H1 (cell line): Measurements from ENCODE around the gene AFF2. TPM values are rescaled to one million over a fixed set of nuclear protein-coding genes. Genes with fewer than 3 reads are reported as not detected.

Experiments
- HDAC2 ChIP-seq, 2 experiments: fragments of 300-600 bp in 1 of 2; sonication (generic) in 1 of 2; IDR thresholded peaks; 2 replicates each; pipeline ENCODE4 v1.6.1; 2011 to 2012; ENCODE audit warnings: low read depth in 2 of 2, low read length in 2 of 2, mild to moderate bottlenecking in 2 of 2, moderate library complexity in 2 of 2, borderline replicate concordance in 1 of 2, inconsistent platforms in 1 of 2
- NANOG ChIP-seq: IDR thresholded peaks from 2 replicates; pipeline ENCODE4 v1.6.1; 2011; ENCODE audit warnings: low read length, low read depth, mild to moderate bottlenecking, inconsistent platforms; ENCODE audit not compliant: insufficient read depth, poor library complexity, severe bottlenecking
- RFX5 ChIP-seq: IDR thresholded peaks from 2 replicates; pipeline ENCODE4 v1.6.1; 2011; ENCODE audit warnings: low read depth, low read length, improper control_type of control experiment, borderline replicate concordance
- SIN3A ChIP-seq, 2 experiments: IDR thresholded peaks in 1 of 2; conservative IDR thresholded peaks in 1 of 2; 2 replicates each; pipeline ENCODE4 v1.6.1; 2011 to 2012; ENCODE audit warnings: low read length in 2 of 2, improper control_type of control experiment in 1 of 2, low read depth in 1 of 2, mild to moderate bottlenecking in 1 of 2
- SIRT6 ChIP-seq: IDR thresholded peaks from one replicate; pipeline ENCODE4 v1.7.1; 2012; ENCODE audit warnings: low read length, inconsistent platforms
- SRF ChIP-seq: IDR thresholded peaks from 2 replicates; pipeline ENCODE4 v1.6.1; 2011; ENCODE audit warnings: mild to moderate bottlenecking, low read depth, low read length, moderate library complexity
- USF2 ChIP-seq: IDR thresholded peaks from 2 replicates; pipeline ENCODE4 v1.6.1; 2011; ENCODE audit warnings: low read length, improper control_type of control experiment
- polyA plus RNA-seq, 7 experiments: library from polyadenylated mRNA; depleted of rRNA in 3 of 7; stranded (reverse) in 5 of 7; unstranded in 2 of 7; fragments of >200 nt in 5 of 7; fragments of 200-250 nt in 2 of 7; gene quantifications; 1 replicate in 5 of 7; 2 replicates in 1 of 7; 4 replicates in 1 of 7; pipeline versions ENCODE4 v1.2.1 to v1.2.3, GENCODE V29; 2011 to 2013; ENCODE audit warnings: missing spikeins in 2 of 7, mixed read lengths in 2 of 7
- total RNA-seq: library from RNA; stranded (reverse); fragmentation: NEBNext Ultra II Directional; extraction: Animal tissue kit (Norgen Biotek cat#: 25700); gene quantifications from 2 replicates; pipeline ENCODE4 v1.2.1, GENCODE V29; 2021

Gene AFF2
- total and polyA plus RNA-seq, 2 of the 8 experiments (the other 6 are each of a cell fraction or from before 2014, with no cell fraction given), result 2.0 to 7.3 TPM

GRCh38 chrX:148823986-148824385 lies 323.6 kb downstream of the AFF2 start (continued):
- TF ChIP-seq NANOG, result no peak
- TF ChIP-seq USF2, result no peak
- no peak for TF ChIP-seq SIRT6
- TF ChIP-seq HDAC2 (IDR thresholded peaks at IDR 0.05; ENCODE audit: borderline replicate concordance in 1 of 2, low read depth in 2 of 2, low read length in 2 of 2), result no peak
- no peak for TF ChIP-seq SIN3A (conservative IDR thresholded peaks at IDR 0.05 in 1 of 2, IDR thresholded peaks at IDR 0.05 in 1 of 2; ENCODE audit: low read depth in 1 of 2, low read length in 2 of 2)
- TF ChIP-seq RFX5, result no peak
- TF ChIP-seq SRF, result no peak
